ENCODE data around the gene ROBO1.

ROBO1 gene

GRCh38 chr3:78588906-78589621 lies 1178.7 kb downstream of the ROBO1 start:
- Histone ChIP-seq H3K4me1 (ENCODE audit: insufficient read depth, low read length) (no peaks in the 10 kb centered on the region), H3K4me2 (ENCODE audit: insufficient read depth, low read length) (no peak overlapping the region), H2AFZ (ENCODE audit: low read depth, low read length) (no peak overlapping the region), H3K27ac (ENCODE audit: low read length) (no peak overlapping the region), H3K9me3 (ENCODE audit: insufficient read depth, low read length, severe bottlenecking) (no peaks in the 10 kb centered on the region), H3K27me3 (ENCODE audit: insufficient read depth, low read length, poor library complexity) (no peaks in the 10 kb centered on the region), H4K20me1 (ENCODE audit: insufficient read depth, low read length) (no peaks in the 10 kb centered on the region), H3K4me3 (ENCODE audit: low read depth in 1 of 2, low read length in 2 of 2) (no peak overlapping the region), H3K36me3 (ENCODE audit: insufficient read depth, low read length) (no peaks in the 10 kb centered on the region), H3K79me2 (ENCODE audit: insufficient read depth, low read length) (no peaks in the 10 kb centered on the region), H3K9ac (ENCODE audit: low read depth, low read length) (no peak overlapping the region)
- ATAC-seq (ENCODE audit: insufficient read depth, low read depth) = no peak
- TF ChIP-seq EZH2 (IDR thresholded peaks at IDR 0.05; ENCODE audit: borderline replicate concordance, low read depth, low read length, severe bottlenecking) (no peak), CTCF (IDR thresholded peaks at IDR 0.05; ENCODE audit: borderline replicate concordance, extremely low read depth, low read length, poor library complexity, severe bottlenecking) (no peak)
- DNase-seq = no peak

- DNase-seq (no peak), ATAC-seq (ENCODE audit: insufficient read depth, low read depth) (no peak)
- Histone ChIP-seq H3K9me3 (ENCODE audit: insufficient read depth, low read length, severe bottlenecking) (no peaks in the 10 kb centered on the region), H4K20me1 (ENCODE audit: insufficient read depth, low read length) (no peaks in the 10 kb centered on the region), H3K4me2 (ENCODE audit: insufficient read depth, low read length) (no peak overlapping the region), H3K27me3 (ENCODE audit: insufficient read depth, low read length, poor library complexity) (no peaks in the 10 kb centered on the region), H3K27ac (ENCODE audit: low read length) (no peak overlapping the region), H3K9ac (ENCODE audit: low read depth, low read length) (no peak overlapping the region), H3K4me1 (ENCODE audit: insufficient read depth, low read length) (no peaks in the 10 kb centered on the region), H3K79me2 (ENCODE audit: insufficient read depth, low read length) (no peaks in the 10 kb centered on the region), H2AFZ (ENCODE audit: low read depth, low read length) (no peak overlapping the region), H3K36me3 (ENCODE audit: insufficient read depth, low read length) (no peaks in the 10 kb centered on the region), H3K4me3 (ENCODE audit: low read depth in 1 of 2, low read length in 2 of 2) (no peak overlapping the region)
- no peak for TF ChIP-seq CTCF (IDR thresholded peaks at IDR 0.05; ENCODE audit: borderline replicate concordance, extremely low read depth, low read length, poor library complexity, severe bottlenecking)
- TF ChIP-seq EZH2 (IDR thresholded peaks at IDR 0.05; ENCODE audit: borderline replicate concordance, low read depth, low read length, severe bottlenecking) = no peak
These were observed 1187.1 kb downstream of the ROBO1 start for GRCh38 chr3:78580681-78581080.

DNA sequence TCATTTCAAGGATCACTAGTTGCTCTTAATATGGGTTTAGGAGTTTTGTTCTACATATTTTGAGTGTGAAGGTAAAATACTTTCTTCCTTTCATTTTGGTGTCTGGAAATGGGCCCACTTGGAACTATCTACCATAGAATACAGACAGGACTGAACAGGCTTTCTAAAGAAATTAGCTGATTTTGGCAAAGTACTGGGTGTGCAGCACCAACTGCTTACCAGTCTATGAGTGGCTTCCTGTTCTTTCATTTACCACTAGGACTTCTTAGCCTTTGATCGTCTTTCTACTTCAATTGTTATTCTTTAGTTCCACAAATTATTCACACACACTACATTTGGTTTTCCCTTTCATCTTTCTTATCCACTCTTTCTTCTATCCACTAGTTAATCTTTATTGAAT lies 1196.3 kb downstream of the ROBO1 start:
- Histone ChIP-seq H2AFZ (ENCODE audit: low read depth, low read length) (no peak overlapping the region), H3K9ac (ENCODE audit: low read depth, low read length) (no peak overlapping the region), H3K27ac (ENCODE audit: low read length) (no peak overlapping the region), H3K36me3 (ENCODE audit: insufficient read depth, low read length) (no peaks in the 10 kb centered on the region), H3K4me3 (ENCODE audit: low read depth in 1 of 2, low read length in 2 of 2) (no peak overlapping the region), H3K27me3 (ENCODE audit: insufficient read depth, low read length, poor library complexity) (no peaks in the 10 kb centered on the region), H3K9me3 (ENCODE audit: insufficient read depth, low read length, severe bottlenecking) (no peaks in the 10 kb centered on the region), H3K4me1 (ENCODE audit: insufficient read depth, low read length) (no peaks in the 10 kb centered on the region), H3K4me2 (ENCODE audit: insufficient read depth, low read length) (no peak overlapping the region), H4K20me1 (ENCODE audit: insufficient read depth, low read length) (no peaks in the 10 kb centered on the region), H3K79me2 (ENCODE audit: insufficient read depth, low read length) (no peaks in the 10 kb centered on the region)
- no peak for DNase-seq
- ATAC-seq (ENCODE audit: insufficient read depth, low read depth) = no peak
- no peak for TF ChIP-seq EZH2 (IDR thresholded peaks at IDR 0.05; ENCODE audit: borderline replicate concordance, low read depth, low read length, severe bottlenecking)
- TF ChIP-seq CTCF (IDR thresholded peaks at IDR 0.05; ENCODE audit: borderline replicate concordance, extremely low read depth, low read length, poor library complexity, severe bottlenecking) = no peak
